ENCODE data around the gene PAPPA. TPM values are rescaled to one million over a fixed set of nuclear protein-coding genes. Genes with fewer than 3 reads are reported as not detected.

PAPPA gene, protein sequence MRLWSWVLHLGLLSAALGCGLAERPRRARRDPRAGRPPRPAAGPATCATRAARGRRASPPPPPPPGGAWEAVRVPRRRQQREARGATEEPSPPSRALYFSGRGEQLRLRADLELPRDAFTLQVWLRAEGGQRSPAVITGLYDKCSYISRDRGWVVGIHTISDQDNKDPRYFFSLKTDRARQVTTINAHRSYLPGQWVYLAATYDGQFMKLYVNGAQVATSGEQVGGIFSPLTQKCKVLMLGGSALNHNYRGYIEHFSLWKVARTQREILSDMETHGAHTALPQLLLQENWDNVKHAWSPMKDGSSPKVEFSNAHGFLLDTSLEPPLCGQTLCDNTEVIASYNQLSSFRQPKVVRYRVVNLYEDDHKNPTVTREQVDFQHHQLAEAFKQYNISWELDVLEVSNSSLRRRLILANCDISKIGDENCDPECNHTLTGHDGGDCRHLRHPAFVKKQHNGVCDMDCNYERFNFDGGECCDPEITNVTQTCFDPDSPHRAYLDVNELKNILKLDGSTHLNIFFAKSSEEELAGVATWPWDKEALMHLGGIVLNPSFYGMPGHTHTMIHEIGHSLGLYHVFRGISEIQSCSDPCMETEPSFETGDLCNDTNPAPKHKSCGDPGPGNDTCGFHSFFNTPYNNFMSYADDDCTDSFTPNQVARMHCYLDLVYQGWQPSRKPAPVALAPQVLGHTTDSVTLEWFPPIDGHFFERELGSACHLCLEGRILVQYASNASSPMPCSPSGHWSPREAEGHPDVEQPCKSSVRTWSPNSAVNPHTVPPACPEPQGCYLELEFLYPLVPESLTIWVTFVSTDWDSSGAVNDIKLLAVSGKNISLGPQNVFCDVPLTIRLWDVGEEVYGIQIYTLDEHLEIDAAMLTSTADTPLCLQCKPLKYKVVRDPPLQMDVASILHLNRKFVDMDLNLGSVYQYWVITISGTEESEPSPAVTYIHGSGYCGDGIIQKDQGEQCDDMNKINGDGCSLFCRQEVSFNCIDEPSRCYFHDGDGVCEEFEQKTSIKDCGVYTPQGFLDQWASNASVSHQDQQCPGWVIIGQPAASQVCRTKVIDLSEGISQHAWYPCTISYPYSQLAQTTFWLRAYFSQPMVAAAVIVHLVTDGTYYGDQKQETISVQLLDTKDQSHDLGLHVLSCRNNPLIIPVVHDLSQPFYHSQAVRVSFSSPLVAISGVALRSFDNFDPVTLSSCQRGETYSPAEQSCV (N-terminal part only)
- total RNA-seq, result 1.8 TPM

DNA sequence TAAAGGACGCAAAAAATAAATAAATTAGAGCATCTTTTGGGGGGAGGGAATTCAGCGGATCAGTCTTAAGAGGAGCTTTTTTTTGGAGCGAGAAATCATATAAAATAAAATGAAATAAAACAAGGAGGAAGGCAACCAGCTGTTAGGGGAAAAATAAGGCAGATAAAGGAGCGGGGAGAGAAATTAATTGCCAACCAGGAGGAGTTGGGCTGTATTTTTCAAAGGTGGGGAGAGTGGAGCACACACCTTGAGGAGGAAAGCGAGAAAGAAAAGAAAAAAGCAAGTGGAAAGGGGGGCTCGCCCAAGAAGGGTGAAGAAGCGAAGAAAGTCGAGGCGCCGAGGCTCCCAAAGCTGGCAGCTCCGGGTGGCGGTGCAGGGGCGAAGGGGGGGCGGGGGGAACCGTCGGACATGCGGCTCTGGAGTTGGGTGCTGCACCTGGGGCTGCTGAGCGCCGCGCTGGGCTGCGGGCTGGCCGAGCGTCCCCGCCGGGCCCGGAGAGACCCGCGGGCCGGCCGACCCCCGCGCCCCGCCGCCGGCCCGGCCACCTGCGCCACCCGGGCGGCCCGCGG lies at the start of gene PAPPA:
PAPPA (plus strand) TSS at position 27 of the 569 bp plus-strand sequence; CDS start at position 409, 382 bp downstream.

All from diencephalon (tissue), 1 donor.